HepG2 (cell line): ENCODE results near the gene MNAT1. TPM values are rescaled to one million over a fixed set of nuclear protein-coding genes. Genes with fewer than 3 reads are reported as not detected.

Source experiments
- CENPT ChIP-seq: sonication (generic); formaldehyde crosslinking; IDR thresholded peaks from 2 replicates; pipeline ENCODE4 v1.8.0; 2022; ENCODE audit warnings: low read depth, mild to moderate bottlenecking, moderate library complexity, missing genetic modification reagents
- CTCF ChIP-seq: sonication (generic); formaldehyde crosslinking; IDR thresholded peaks from 2 replicates; pipeline ENCODE4 v1.5.0; 2020; ENCODE audit warnings: mild to moderate bottlenecking, missing genetic modification reagents, moderate library complexity
- FOXA3 ChIP-seq: IDR thresholded peaks from 2 replicates; pipeline ENCODE4 v1.6.1; 2016; ENCODE audit warnings: missing genetic modification reagents, missing compliant biosample characterization
- GTF3A ChIP-seq: sonication (generic); formaldehyde crosslinking; conservative IDR thresholded peaks from 2 replicates; pipeline ENCODE4 v1.4.0; 2020; ENCODE audit warnings: mild to moderate bottlenecking, missing genetic modification reagents
- HDAC1 ChIP-seq: sonication (generic); formaldehyde crosslinking; IDR thresholded peaks from 2 replicates; pipeline ENCODE4 v1.5.1; 2020; ENCODE audit warnings: mild to moderate bottlenecking, missing genetic modification reagents
- MED1 ChIP-seq: sonication (generic); formaldehyde crosslinking; IDR thresholded peaks from 2 replicates; pipeline ENCODE4 v1.4.0; 2020; ENCODE audit warnings: missing genetic modification reagents
- MYC ChIP-seq: sonication (generic); formaldehyde crosslinking; IDR thresholded peaks from 2 replicates; pipeline ENCODE4 v1.9.0; 2021; ENCODE audit warnings: missing genetic modification reagents, borderline replicate concordance
- NRL ChIP-seq: sonication (generic); formaldehyde crosslinking; IDR thresholded peaks from 2 replicates; pipeline ENCODE4 v1.5.0; 2020; ENCODE audit warnings: missing genetic modification reagents, mild to moderate bottlenecking, moderate library complexity, borderline replicate concordance
- PHF8 ChIP-seq: sonication (generic); formaldehyde crosslinking; IDR thresholded peaks from 2 replicates; pipeline ENCODE4 v1.5.0; 2020; ENCODE audit warnings: missing genetic modification reagents
- TAF1 ChIP-seq: sonication (generic); formaldehyde crosslinking; IDR thresholded peaks from 2 replicates; pipeline ENCODE4 v1.4.0; 2020; ENCODE audit warnings: missing genetic modification reagents
- ZBTB7B ChIP-seq: sonication (generic); formaldehyde crosslinking; IDR thresholded peaks from 2 replicates; pipeline ENCODE4 v1.4.0; 2020; ENCODE audit warnings: missing genetic modification reagents
- ZMYM4 ChIP-seq: sonication (generic); formaldehyde crosslinking; IDR thresholded peaks from 2 replicates; pipeline ENCODE4 v1.8.1; 2023; ENCODE audit warnings: mild to moderate bottlenecking, missing genetic modification reagents
- ZNF326 ChIP-seq: sonication (generic); formaldehyde crosslinking; IDR thresholded peaks from 2 replicates; pipeline ENCODE4 v1.4.0; 2020; ENCODE audit warnings: missing genetic modification reagents, borderline replicate concordance
- ZNF33B ChIP-seq: sonication (generic); formaldehyde crosslinking; IDR thresholded peaks from 2 replicates; pipeline ENCODE4 v1.5.1; 2020; ENCODE audit warnings: mild to moderate bottlenecking, missing genetic modification reagents
- ZNF383 ChIP-seq: sonication (generic); formaldehyde crosslinking; IDR thresholded peaks from 2 replicates; pipeline ENCODE4 v1.4.0; 2020; ENCODE audit warnings: missing genetic modification reagents, mild to moderate bottlenecking, borderline replicate concordance
- ZNF558 ChIP-seq: sonication (generic); formaldehyde crosslinking; IDR thresholded peaks from 2 replicates; pipeline ENCODE4 v1.9.0; 2022; ENCODE audit warnings: mild to moderate bottlenecking, missing genetic modification reagents, borderline replicate concordance
- ZNF646 ChIP-seq: sonication (generic); formaldehyde crosslinking; IDR thresholded peaks from 2 replicates; pipeline ENCODE4 v1.9.0; 2021; ENCODE audit warnings: mild to moderate bottlenecking, missing genetic modification reagents
- ZNF710 ChIP-seq: sonication (generic); formaldehyde crosslinking; IDR thresholded peaks from 2 replicates; pipeline ENCODE4 v1.5.0; 2020; ENCODE audit warnings: mild to moderate bottlenecking, missing genetic modification reagents, borderline replicate concordance
- ZNF777 ChIP-seq: sonication (generic); formaldehyde crosslinking; IDR thresholded peaks from 2 replicates; pipeline ENCODE4 v1.4.0; 2020; ENCODE audit warnings: missing genetic modification reagents
- polyA plus RNA-seq, 8 experiments: library from polyadenylated mRNA; depleted of rRNA in 3 of 8; stranded (reverse) in 7 of 8; unstranded in 1 of 8; fragments of >200 nt; fragmentation: Illumina TruSeq in 4 of 8; extraction: Trizol in 4 of 8; gene quantifications; 2 replicates each; pipeline versions ENCODE4 v1.2.1 to v1.2.3, GENCODE V29; 2011 to 2016; ENCODE audit warnings: low read depth in 4 of 8, missing spikeins in 1 of 8, mixed read lengths in 1 of 8; ENCODE audit not compliant: insufficient read depth in 1 of 8
- total RNA-seq, 5 experiments: library from RNA; depleted of rRNA; stranded (reverse); fragments of >200 nt; fragmentation: Illumina TruSeq; extraction: Trizol; gene quantifications; 2 replicates each; pipeline ENCODE4 v1.2.3, GENCODE V29; 2016; ENCODE audit warnings: low read depth in 1 of 5

MNAT1 gene
- total and polyA plus RNA-seq, 2 of the 13 experiments (the other 11 are each of a cell fraction or from before 2014, with no cell fraction given), result 49.2 to 94.8 TPM

- TF ChIP-seq ZNF646 (CRISPR knock-in tag) (no peak), FOXA3 (CRISPR knock-in tag) (peak; percentile 38; the same call in 1 of the 2 replicates), CTCF (CRISPR knock-in tag) (no peak), ZNF777 (CRISPR knock-in tag) (peak; percentile 63), HDAC1 (peak; percentile 67; the same call in 1 of the 2 replicates), PHF8 (CRISPR knock-in tag) (0 out of 2 replicates have a peak, but pooled peaks have one; percentile 14), TAF1 (peak; percentile 87), ZNF710 (0 out of 2 replicates have a peak, but pooled peaks have one; percentile 22), ZNF383 (CRISPR knock-in tag) (0 out of 2 replicates have a peak, but pooled peaks have one; percentile 68), MED1 (CRISPR knock-in tag) (peak; percentile 54; the same call in 1 of the 2 replicates), ZNF558 (peak; percentile 59; the same call in 1 of the 2 replicates), CENPT (CRISPR knock-in tag) (0 out of 2 replicates have a peak, but pooled peaks have one; percentile 56), ZBTB7B (CRISPR knock-in tag) (peak; percentile 93), ZNF33B (CRISPR knock-in tag) (peak; percentile 56; the same call in 1 of the 2 replicates), ZNF326 (CRISPR knock-in tag) (no peak), GTF3A (0 out of 2 replicates have a peak, but pooled peaks have one; percentile 7), NRL (CRISPR knock-in tag) (peak; percentile 34; the same call in 1 of the 2 replicates), ZMYM4 (CRISPR knock-in tag) (peak; percentile 89), MYC (CRISPR knock-in tag) (peak; percentile 44; the same call in 1 of the 2 replicates)
Observed at GRCh38 chr14:60722357-60723115, 12.0 kb upstream of the MNAT1 start (continued).
